SK-N-SH treated with all-trans-retinoic acid at 6 μM for 48 hours (cell line): ENCODE data around the gene RAPGEF4.

ENCODE experiments used
- ATAC-seq: fragments of 200-7000 bp; cut with Tn5 transposase; 3 replicates; pipeline ENCODE4 v1.9.1; 2020; ENCODE audit warnings: mild to moderate bottlenecking, moderate library complexity
- ARNTL ChIP-seq: fragments of 450-650 bp; formaldehyde crosslinking; IDR thresholded peaks from 2 replicates; pipeline ENCODE4 v1.5.0; 2020; ENCODE audit warnings: low read depth, mild to moderate bottlenecking, moderate library complexity, borderline replicate concordance
- BACH2 ChIP-seq: fragments of 250-450 bp; sonication (Bioruptor Pico); IDR thresholded peaks from 2 replicates; pipeline ENCODE4 v1.9.0; 2021; ENCODE audit warnings: mild to moderate bottlenecking, borderline replicate concordance
- CSDC2 ChIP-seq: fragments of 250-450 bp; sonication (Bioruptor Pico); IDR thresholded peaks from 2 replicates; pipeline ENCODE4 v1.5.0; 2020; ENCODE audit warnings: mild to moderate bottlenecking, moderate library complexity
- ESRRG ChIP-seq: fragments of 250-450 bp; sonication (Bioruptor Pico); IDR thresholded peaks from 2 replicates; pipeline ENCODE4 v1.6.1; 2021; ENCODE audit warnings: mild to moderate bottlenecking
- GLIS3 ChIP-seq: fragments of 250-450 bp; sonication (Bioruptor Pico); IDR thresholded peaks from 2 replicates; pipeline ENCODE4 v1.5.0; 2020; ENCODE audit warnings: mild to moderate bottlenecking, moderate library complexity
- OSR1 ChIP-seq: fragments of 250-450 bp; sonication (Bioruptor Pico); IDR thresholded peaks from 2 replicates; pipeline ENCODE4 v1.8.0; 2022; ENCODE audit warnings: moderate library complexity, mild to moderate bottlenecking, inconsistent platforms
- PPARA ChIP-seq: fragments of 250-450 bp; sonication (Bioruptor Pico); IDR thresholded peaks from 2 replicates; pipeline ENCODE4 v1.5.0; 2020; ENCODE audit warnings: mild to moderate bottlenecking, borderline replicate concordance
- RARB ChIP-seq: fragments of 250-450 bp; sonication (Bioruptor Pico); IDR thresholded peaks from 2 replicates; pipeline ENCODE4 v1.8.0; 2021; ENCODE audit warnings: mild to moderate bottlenecking, moderate library complexity
- SNAI2 ChIP-seq: fragments of 250-450 bp; sonication (Bioruptor Pico); IDR thresholded peaks from 2 replicates; pipeline ENCODE4 v1.5.0; 2020; ENCODE audit warnings: mild to moderate bottlenecking, moderate library complexity
- TCF4 ChIP-seq: fragments of 250-450 bp; sonication (Bioruptor Pico); IDR thresholded peaks from 2 replicates; pipeline ENCODE4 v1.8.0; 2021; ENCODE audit warnings: mild to moderate bottlenecking, moderate library complexity, borderline replicate concordance
- ZC3H10 ChIP-seq: fragments of 250-450 bp; sonication (Bioruptor Pico); IDR thresholded peaks from 2 replicates; pipeline ENCODE4 v1.5.1; 2021; ENCODE audit warnings: mild to moderate bottlenecking, moderate library complexity
- ZFP3 ChIP-seq: fragments of 250-450 bp; sonication (Bioruptor Pico); IDR thresholded peaks from 2 replicates; pipeline ENCODE4 v1.5.0; 2020; ENCODE audit warnings: mild to moderate bottlenecking, moderate library complexity
- ZFP30 ChIP-seq: fragments of 450-650 bp; formaldehyde crosslinking; IDR thresholded peaks from 2 replicates; pipeline ENCODE4 v1.5.0; 2022; ENCODE audit warnings: mild to moderate bottlenecking, moderate library complexity
- ZNF565 ChIP-seq: fragments of 450-650 bp; formaldehyde crosslinking; conservative IDR thresholded peaks from 2 replicates; pipeline ENCODE4 v1.5.0; 2020; ENCODE audit warnings: low read depth, mild to moderate bottlenecking, moderate library complexity
- ZNF70 ChIP-seq: fragments of 450-650 bp; formaldehyde crosslinking; IDR thresholded peaks from 2 replicates; pipeline ENCODE4 v1.5.0; 2020; ENCODE audit warnings: mild to moderate bottlenecking, moderate library complexity
- ZNF8 ChIP-seq: fragments of 450-650 bp; formaldehyde crosslinking; IDR thresholded peaks from 2 replicates; pipeline ENCODE4 v1.5.0; 2020; ENCODE audit warnings: mild to moderate bottlenecking, moderate library complexity
- TF ChIP-seq, protein P1 (sequence below): fragments of 250-450 bp; sonication (Bioruptor Pico); IDR thresholded peaks from 2 replicates; pipeline ENCODE4 v1.5.0; 2020; ENCODE audit warnings: mild to moderate bottlenecking, moderate library complexity
- TF ChIP-seq, protein P2 (sequence below): fragments of 250-450 bp; sonication (Bioruptor Pico); IDR thresholded peaks from 2 replicates; pipeline ENCODE4 v1.8.0; 2020; ENCODE audit warnings: mild to moderate bottlenecking, moderate library complexity, borderline replicate concordance
- TF ChIP-seq, protein P3 (sequence below): fragments of 250-450 bp; sonication (Bioruptor Pico); IDR thresholded peaks from 2 replicates; pipeline ENCODE4 v1.5.1; 2020; ENCODE audit warnings: low read depth, mild to moderate bottlenecking, moderate library complexity
- TF ChIP-seq, protein P4 (sequence below): fragments of 250-450 bp; sonication (Bioruptor Pico); IDR thresholded peaks from 2 replicates; pipeline ENCODE4 v1.8.0; 2021; ENCODE audit warnings: low read depth, mild to moderate bottlenecking, moderate library complexity, borderline replicate concordance

Gene RAPGEF4

DNA sequence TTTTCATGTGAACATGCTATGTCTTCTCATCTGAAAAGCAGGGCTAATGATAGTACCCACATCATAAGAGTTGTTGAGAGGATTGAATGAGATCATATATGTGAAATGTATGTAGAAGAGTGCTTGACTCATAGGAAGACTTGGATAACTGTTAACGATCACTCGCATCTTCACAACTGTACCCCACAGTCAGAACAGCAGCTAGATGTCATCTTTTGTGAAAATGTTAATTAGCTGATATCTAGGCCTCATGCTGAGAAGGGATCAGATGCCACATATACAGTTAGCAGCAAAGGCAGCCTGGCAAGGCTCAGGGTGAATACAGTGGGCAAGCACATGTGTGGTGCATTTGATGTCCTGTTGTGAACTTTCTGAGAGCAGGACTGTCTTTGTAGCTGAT is 364.2 kb downstream of the RAPGEF4 start:
- TF ChIP-seq, protein P1, sequence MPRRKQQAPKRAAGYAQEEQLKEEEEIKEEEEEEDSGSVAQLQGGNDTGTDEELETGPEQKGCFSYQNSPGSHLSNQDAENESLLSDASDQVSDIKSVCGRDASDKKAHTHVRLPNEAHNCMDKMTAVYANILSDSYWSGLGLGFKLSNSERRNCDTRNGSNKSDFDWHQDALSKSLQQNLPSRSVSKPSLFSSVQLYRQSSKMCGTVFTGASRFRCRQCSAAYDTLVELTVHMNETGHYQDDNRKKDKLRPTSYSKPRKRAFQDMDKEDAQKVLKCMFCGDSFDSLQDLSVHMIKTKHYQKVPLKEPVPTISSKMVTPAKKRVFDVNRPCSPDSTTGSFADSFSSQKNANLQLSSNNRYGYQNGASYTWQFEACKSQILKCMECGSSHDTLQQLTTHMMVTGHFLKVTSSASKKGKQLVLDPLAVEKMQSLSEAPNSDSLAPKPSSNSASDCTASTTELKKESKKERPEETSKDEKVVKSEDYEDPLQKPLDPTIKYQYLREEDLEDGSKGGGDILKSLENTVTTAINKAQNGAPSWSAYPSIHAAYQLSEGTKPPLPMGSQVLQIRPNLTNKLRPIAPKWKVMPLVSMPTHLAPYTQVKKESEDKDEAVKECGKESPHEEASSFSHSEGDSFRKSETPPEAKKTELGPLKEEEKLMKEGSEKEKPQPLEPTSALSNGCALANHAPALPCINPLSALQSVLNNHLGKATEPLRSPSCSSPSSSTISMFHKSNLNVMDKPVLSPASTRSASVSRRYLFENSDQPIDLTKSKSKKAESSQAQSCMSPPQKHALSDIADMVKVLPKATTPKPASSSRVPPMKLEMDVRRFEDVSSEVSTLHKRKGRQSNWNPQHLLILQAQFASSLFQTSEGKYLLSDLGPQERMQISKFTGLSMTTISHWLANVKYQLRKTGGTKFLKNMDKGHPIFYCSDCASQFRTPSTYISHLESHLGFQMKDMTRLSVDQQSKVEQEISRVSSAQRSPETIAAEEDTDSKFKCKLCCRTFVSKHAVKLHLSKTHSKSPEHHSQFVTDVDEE (CRISPR knock-in tag): no peak
- TF ChIP-seq PPARA (CRISPR knock-in tag) (no peak), ZFP30 (CRISPR knock-in tag) (no peak), RARB (CRISPR knock-in tag) (no peak), ESRRG (no peak), SNAI2 (no peak), TCF4 (CRISPR knock-in tag) (no peak), ZC3H10 (CRISPR knock-in tag) (no peak), GLIS3 (CRISPR knock-in tag) (no peak), ARNTL (CRISPR knock-in tag) (no peak), ZNF8 (CRISPR knock-in tag) (no peak), ZNF70 (no peak)
- TF ChIP-seq, protein P2, sequence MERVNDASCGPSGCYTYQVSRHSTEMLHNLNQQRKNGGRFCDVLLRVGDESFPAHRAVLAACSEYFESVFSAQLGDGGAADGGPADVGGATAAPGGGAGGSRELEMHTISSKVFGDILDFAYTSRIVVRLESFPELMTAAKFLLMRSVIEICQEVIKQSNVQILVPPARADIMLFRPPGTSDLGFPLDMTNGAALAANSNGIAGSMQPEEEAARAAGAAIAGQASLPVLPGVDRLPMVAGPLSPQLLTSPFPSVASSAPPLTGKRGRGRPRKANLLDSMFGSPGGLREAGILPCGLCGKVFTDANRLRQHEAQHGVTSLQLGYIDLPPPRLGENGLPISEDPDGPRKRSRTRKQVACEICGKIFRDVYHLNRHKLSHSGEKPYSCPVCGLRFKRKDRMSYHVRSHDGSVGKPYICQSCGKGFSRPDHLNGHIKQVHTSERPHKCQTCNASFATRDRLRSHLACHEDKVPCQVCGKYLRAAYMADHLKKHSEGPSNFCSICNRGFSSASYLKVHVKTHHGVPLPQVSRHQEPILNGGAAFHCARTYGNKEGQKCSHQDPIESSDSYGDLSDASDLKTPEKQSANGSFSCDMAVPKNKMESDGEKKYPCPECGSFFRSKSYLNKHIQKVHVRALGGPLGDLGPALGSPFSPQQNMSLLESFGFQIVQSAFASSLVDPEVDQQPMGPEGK: no peak
- TF ChIP-seq, protein P3, sequence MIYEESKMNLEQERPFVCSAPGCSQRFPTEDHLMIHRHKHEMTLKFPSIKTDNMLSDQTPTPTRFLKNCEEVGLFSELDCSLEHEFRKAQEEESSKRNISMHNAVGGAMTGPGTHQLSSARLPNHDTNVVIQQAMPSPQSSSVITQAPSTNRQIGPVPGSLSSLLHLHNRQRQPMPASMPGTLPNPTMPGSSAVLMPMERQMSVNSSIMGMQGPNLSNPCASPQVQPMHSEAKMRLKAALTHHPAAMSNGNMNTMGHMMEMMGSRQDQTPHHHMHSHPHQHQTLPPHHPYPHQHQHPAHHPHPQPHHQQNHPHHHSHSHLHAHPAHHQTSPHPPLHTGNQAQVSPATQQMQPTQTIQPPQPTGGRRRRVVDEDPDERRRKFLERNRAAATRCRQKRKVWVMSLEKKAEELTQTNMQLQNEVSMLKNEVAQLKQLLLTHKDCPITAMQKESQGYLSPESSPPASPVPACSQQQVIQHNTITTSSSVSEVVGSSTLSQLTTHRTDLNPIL: no peak
- TF ChIP-seq, protein P4, sequence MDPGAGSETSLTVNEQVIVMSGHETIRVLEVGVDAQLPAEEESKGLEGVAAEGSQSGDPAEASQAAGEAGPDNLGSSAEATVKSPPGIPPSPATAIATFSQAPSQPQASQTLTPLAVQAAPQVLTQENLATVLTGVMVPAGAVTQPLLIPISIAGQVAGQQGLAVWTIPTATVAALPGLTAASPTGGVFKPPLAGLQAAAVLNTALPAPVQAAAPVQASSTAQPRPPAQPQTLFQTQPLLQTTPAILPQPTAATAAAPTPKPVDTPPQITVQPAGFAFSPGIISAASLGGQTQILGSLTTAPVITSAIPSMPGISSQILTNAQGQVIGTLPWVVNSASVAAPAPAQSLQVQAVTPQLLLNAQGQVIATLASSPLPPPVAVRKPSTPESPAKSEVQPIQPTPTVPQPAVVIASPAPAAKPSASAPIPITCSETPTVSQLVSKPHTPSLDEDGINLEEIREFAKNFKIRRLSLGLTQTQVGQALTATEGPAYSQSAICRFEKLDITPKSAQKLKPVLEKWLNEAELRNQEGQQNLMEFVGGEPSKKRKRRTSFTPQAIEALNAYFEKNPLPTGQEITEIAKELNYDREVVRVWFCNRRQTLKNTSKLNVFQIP: no peak
- ATAC-seq: no peak

DNA sequence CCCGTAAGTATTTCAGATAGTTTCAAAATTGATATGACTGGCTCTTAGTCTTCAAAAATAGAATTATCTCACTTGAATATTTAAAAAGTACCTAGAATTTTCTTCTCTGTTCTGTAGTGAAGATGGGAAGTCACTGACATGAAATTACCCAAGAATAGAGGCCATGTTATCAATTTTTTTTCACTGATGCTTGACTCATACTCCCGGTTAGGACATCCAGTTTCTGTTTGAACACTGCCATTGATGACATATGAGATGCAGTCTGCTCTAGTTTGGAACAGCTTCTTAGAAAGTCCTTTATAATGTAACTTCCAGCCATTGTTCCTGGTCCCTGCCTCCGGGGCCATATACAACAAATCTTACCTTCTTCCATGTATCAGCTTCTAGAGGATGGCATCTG is 366.0 kb downstream of the RAPGEF4 start:
- ATAC-seq: no peak
- TF ChIP-seq ZFP3 (CRISPR knock-in tag) (no peak), ZNF8 (CRISPR knock-in tag) (no peak), BACH2 (CRISPR knock-in tag) (no peak), ZNF565 (CRISPR knock-in tag) (no peak), OSR1 (CRISPR knock-in tag) (no peak), GLIS3 (CRISPR knock-in tag) (no peak), RARB (CRISPR knock-in tag) (no peak), CSDC2 (CRISPR knock-in tag) (no peak), ZC3H10 (CRISPR knock-in tag) (no peak)
- TF ChIP-seq, protein P2: no peak
- TF ChIP-seq, protein P1 (CRISPR knock-in tag): no peak
